ENCODE data around the gene RTKN2. TPM values are rescaled to one million over a fixed set of nuclear protein-coding genes. Genes with fewer than 3 reads are reported as not detected.

RTKN2 gene
- polyA plus RNA-seq, 3 donors from 2014 or later, result 0.16 to 0.46 TPM; not detected in 1

DNA sequence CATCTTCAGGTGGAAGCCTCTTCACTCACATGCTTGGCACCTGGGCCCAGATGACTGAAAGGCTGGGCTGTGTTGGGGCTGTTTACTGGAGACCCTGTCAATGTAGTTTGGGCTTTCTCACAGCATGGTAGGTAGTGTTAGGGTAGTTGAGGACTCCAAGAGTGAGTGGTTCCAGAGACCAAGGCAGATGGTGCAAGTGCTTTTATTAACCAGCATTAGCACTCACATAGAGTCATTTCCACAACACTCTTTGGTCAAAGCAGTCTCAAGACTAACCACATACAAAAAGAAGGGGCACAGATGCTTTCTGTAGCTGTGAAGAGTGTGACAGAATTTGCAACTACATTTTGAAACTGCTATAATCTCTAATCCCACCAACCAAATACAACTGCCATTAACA lies 135.0 kb downstream of the RTKN2 start:
- H3K4me1 Mint-ChIP-seq, result peaks cover 2 to 5% of the 10 kb centered on the region in 2 donors
- no peak overlapping the region for H3K4me3 Mint-ChIP-seq
- no peak overlapping the region for H3K27ac Mint-ChIP-seq
- H3K27me3 Mint-ChIP-seq (ENCODE audit: low read depth in 3 of 3), result no peaks in the 10 kb centered on the region
- no peak for DNase-seq
- peaks cover 0 to 3% (median under 1%) of the 10 kb centered on the region in 3 donors for H3K36me3 Mint-ChIP-seq
- peaks cover 0 to 9% (median under 1%) of the 10 kb centered on the region in 6 donors for H3K9me3 Mint-ChIP-seq

Other genes with a start within 250 kb of the RTKN2 start
- 1 to 10 TPM; 4.2 to 9.8 (median 5.4) TPM for gene ZNF365, start 105.5 kb upstream of the RTKN2 start, polyA plus RNA-seq

Data from immature natural killer cell (primary cell).